Activated gamma-delta T cell (primary cell): ENCODE measurements around the gene TAL1.

Experiments
- DNase-seq: peaks from one replicate; lab custom pipeline; 2025; lab: John Stamatoyannopoulos, UW

TAL1 gene

GRCh38 chr1:47175227-47175934 lies 56.6 kb downstream of the TAL1 start:
- DNase-seq, result no peak

- DNase-seq, result no peak
Measured at GRCh38 chr1:47174656-47175020, 57.4 kb downstream of the TAL1 start.

DNA sequence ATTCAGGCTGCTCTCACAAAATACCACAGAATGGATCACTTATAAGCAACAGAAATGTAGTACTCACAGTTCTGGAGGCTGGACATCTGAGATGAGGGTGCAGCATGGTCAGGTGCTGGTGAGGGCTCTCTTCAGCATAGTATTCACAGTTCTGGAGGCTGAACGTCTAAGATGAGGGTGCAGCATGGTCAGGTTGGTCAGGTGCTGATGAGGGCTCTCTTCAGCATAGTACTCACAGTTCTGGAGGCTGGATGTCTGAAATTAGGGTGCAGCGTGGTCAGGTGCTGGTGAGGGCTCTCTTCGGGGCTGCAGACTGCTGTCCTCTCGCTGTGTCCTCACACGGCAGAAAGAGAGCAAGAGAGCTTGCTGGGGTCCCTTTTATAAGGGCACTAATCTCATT lies 59.2 kb downstream of the TAL1 start:
- DNase-seq, result no peak
